HT1080 (cell line): Measurements from ENCODE around the gene SWT1. TPM values are rescaled to one million over a fixed set of nuclear protein-coding genes. Genes with fewer than 3 reads are reported as not detected.

Experiments used
- DNase-seq: peaks from one replicate; pipeline ENCODE4 v3.0.0-alpha.2; 2015; ENCODE audit warnings: low read depth
- total RNA-seq: library from RNA; depleted of rRNA; stranded (reverse); fragments of >200 nt; shearing (Covaris generic); gene quantifications from 2 replicates; pipeline ENCODE4 v1.2.3, GENCODE V29; 2014

Gene SWT1
- total RNA-seq, 1 experiment from 2014 or later: 2.2 TPM

- no peak for DNase-seq
Measured at GRCh38 chr1:185284533-185285276, 127.7 kb downstream of the SWT1 start.

- DNase-seq: no peak
Measured at GRCh38 chr1:185287451-185287850, 130.5 kb downstream of the SWT1 start.

- no peak for DNase-seq
Measured at GRCh38 chr1:185288435-185288834, 131.5 kb downstream of the SWT1 start.

GRCh38 chr1:185289880-185290279 lies 132.9 kb downstream of the SWT1 start:
- DNase-seq: no peak

- no peak for DNase-seq
Measured at GRCh38 chr1:185291159-185291558, 134.2 kb downstream of the SWT1 start.

- no peak for DNase-seq
Measured at GRCh38 chr1:185291652-185292051, 134.7 kb downstream of the SWT1 start.

- DNase-seq: no peak
Measured at GRCh38 chr1:185292237-185292636, 135.3 kb downstream of the SWT1 start.

- DNase-seq: no peak
Measured at GRCh38 chr1:185293967-185294542, 137.1 kb downstream of the SWT1 start.

GRCh38 chr1:185295091-185295490 lies 138.1 kb downstream of the SWT1 start:
- no peak for DNase-seq

- no peak for DNase-seq
Measured at GRCh38 chr1:185297982-185298381, 141.0 kb downstream of the SWT1 start.

- peak; percentile 30 for DNase-seq
Measured at GRCh38 chr1:185300152-185300551, 143.2 kb downstream of the SWT1 start.

GRCh38 chr1:185305419-185305818 lies 148.5 kb downstream of the SWT1 start:
- no peak for DNase-seq

- DNase-seq: no peak
Measured at GRCh38 chr1:185308126-185308525, 151.2 kb downstream of the SWT1 start.

GRCh38 chr1:185309566-185309965 lies 152.6 kb downstream of the SWT1 start:
- DNase-seq: no peak

GRCh38 chr1:185311589-185312225 lies 154.7 kb downstream of the SWT1 start:
- no peak for DNase-seq

GRCh38 chr1:185312361-185313138 lies 155.6 kb downstream of the SWT1 start:
- no peak for DNase-seq

GRCh38 chr1:185314411-185314810 lies 157.4 kb downstream of the SWT1 start:
- DNase-seq: peak; percentile 27

- no peak for DNase-seq
Measured at GRCh38 chr1:185315445-185316071, 158.6 kb downstream of the SWT1 start.

- DNase-seq: peak; percentile 71
Measured at GRCh38 chr1:185316163-185317033, 159.4 kb downstream of the SWT1 start.
